Ovary (tissue), 3 donors: Measurements from ENCODE around the gene HES5.

Source experiments
- EP300 ChIP-seq: sonication (generic); formaldehyde crosslinking; IDR thresholded peaks from one replicate; pipeline ENCODE4 v1.6.1; 2017; ENCODE audit warnings: antibody characterized with exemption
- TF ChIP-seq, protein P1 (sequence below), 3 donors: fragments of 450-650 bp in 2 of 3; fragments of 200-600 bp in 1 of 3; IDR thresholded peaks; one replicate each; pipeline versions ENCODE4 v1.5.1 to v1.8.0; 2016 to 2022; ENCODE audit warnings: antibody characterized with exemption in 3 of 3, mild to moderate bottlenecking in 1 of 3
- donor health status: DM: no; HTN: no; CAD: no.

DNA sequence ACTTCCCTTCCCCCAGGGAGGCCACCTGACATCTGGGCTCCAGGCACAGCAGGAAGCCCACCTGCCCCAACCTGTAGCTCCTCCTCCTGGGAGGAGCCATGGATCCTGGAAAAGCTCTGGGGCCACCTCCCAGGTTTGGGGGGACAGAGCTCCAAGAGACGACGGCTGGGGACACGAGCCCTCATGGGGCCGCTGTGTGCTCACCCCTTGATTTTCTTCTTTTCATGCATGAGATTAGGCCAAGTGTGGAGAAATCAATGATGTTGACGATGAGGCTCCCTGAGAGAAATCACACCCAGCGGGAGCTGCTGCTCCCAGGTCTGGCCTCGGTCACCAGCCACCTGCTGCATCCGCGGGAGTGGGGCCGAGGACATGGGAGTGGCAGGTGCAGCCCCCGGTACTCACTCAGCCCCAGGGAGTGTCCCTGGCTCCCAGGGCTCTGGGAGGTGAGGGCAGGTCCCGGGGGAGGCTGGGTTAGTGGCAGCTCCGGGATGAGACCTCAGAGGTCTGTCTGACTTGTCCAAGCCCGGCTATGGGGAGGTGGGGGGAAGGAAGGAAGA, 34.8 kb upstream of the HES5 start:
- TF ChIP-seq, protein P1, sequence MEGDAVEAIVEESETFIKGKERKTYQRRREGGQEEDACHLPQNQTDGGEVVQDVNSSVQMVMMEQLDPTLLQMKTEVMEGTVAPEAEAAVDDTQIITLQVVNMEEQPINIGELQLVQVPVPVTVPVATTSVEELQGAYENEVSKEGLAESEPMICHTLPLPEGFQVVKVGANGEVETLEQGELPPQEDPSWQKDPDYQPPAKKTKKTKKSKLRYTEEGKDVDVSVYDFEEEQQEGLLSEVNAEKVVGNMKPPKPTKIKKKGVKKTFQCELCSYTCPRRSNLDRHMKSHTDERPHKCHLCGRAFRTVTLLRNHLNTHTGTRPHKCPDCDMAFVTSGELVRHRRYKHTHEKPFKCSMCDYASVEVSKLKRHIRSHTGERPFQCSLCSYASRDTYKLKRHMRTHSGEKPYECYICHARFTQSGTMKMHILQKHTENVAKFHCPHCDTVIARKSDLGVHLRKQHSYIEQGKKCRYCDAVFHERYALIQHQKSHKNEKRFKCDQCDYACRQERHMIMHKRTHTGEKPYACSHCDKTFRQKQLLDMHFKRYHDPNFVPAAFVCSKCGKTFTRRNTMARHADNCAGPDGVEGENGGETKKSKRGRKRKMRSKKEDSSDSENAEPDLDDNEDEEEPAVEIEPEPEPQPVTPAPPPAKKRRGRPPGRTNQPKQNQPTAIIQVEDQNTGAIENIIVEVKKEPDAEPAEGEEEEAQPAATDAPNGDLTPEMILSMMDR (IDR thresholded peaks at IDR 0.05): no peak
- no peak for TF ChIP-seq EP300
